HepG2 (cell line): ENCODE results near the gene EPHB4. TPM values are rescaled to one million over a fixed set of nuclear protein-coding genes. Genes with fewer than 3 reads are reported as not detected.

ENCODE experiments used
- BHLHE40 ChIP-seq: IDR thresholded peaks from 2 replicates; pipeline ENCODE4 v1.6.1; 2011; ENCODE audit warnings: low read length, improper control_type of control experiment
- CAMTA2 ChIP-seq: sonication (generic); formaldehyde crosslinking; IDR thresholded peaks from 2 replicates; pipeline ENCODE4 v1.4.0; 2020; ENCODE audit warnings: mild to moderate bottlenecking, missing genetic modification reagents, borderline replicate concordance
- CSRNP1 ChIP-seq: sonication (generic); formaldehyde crosslinking; IDR thresholded peaks from 2 replicates; pipeline ENCODE4 v1.8.1; 2023; ENCODE audit warnings: mild to moderate bottlenecking, missing genetic modification reagents
- HMGXB3 ChIP-seq: sonication (generic); formaldehyde crosslinking; IDR thresholded peaks from 2 replicates; pipeline ENCODE4 v1.4.0; 2020; ENCODE audit warnings: missing genetic modification reagents, borderline replicate concordance
- KDM3A ChIP-seq: IDR thresholded peaks from 2 replicates; pipeline ENCODE4 v1.6.1; 2018; ENCODE audit warnings: low read depth, missing compliant biosample characterization
- NONO ChIP-seq, 2 experiments: fragments of 450-650 bp in 1 of 2; sonication (generic) in 1 of 2; formaldehyde crosslinking in 1 of 2; IDR thresholded peaks in 1 of 2; conservative IDR thresholded peaks in 1 of 2; 2 replicates each; pipeline versions ENCODE4 v1.6.1 to v1.8.0; 2017 to 2022; ENCODE audit warnings: mild to moderate bottlenecking in 1 of 2, missing genetic modification reagents in 1 of 2, moderate library complexity in 1 of 2
- TCF7 ChIP-seq: sonication (generic); IDR thresholded peaks from 2 replicates; pipeline ENCODE4 v1.6.1; 2016; ENCODE audit warnings: antibody characterized with exemption, low read depth
- UBTF ChIP-seq: sonication (generic); formaldehyde crosslinking; IDR thresholded peaks from 2 replicates; pipeline ENCODE4 v1.4.0; 2020; ENCODE audit warnings: mild to moderate bottlenecking, missing genetic modification reagents
- XRCC5 ChIP-seq: fragments of 200-400 bp; formaldehyde crosslinking; optimal IDR thresholded peaks from 2 replicates; pipeline ENCODE3; 2017; ENCODE audit warnings: mild to moderate bottlenecking, low read length
- ZBED4 ChIP-seq: sonication (generic); formaldehyde crosslinking; IDR thresholded peaks from 2 replicates; pipeline ENCODE4 v1.4.0; 2020; ENCODE audit warnings: missing genetic modification reagents, borderline replicate concordance
- ZBTB7A ChIP-seq: sonication (generic); formaldehyde crosslinking; IDR thresholded peaks from 2 replicates; pipeline ENCODE4 v1.8.0; 2022; ENCODE audit warnings: mild to moderate bottlenecking, missing genetic modification reagents
- ZNF569 ChIP-seq: sonication (generic); formaldehyde crosslinking; IDR thresholded peaks from 2 replicates; pipeline ENCODE4 v1.5.0; 2020; ENCODE audit warnings: mild to moderate bottlenecking, missing genetic modification reagents, moderate library complexity, borderline replicate concordance
- ZNF572 ChIP-seq: sonication (generic); formaldehyde crosslinking; IDR thresholded peaks from 2 replicates; pipeline ENCODE4 v1.5.1; 2020; ENCODE audit warnings: mild to moderate bottlenecking, missing genetic modification reagents
- ZNF792 ChIP-seq: IDR thresholded peaks from 2 replicates; pipeline ENCODE4 v1.6.1; 2016
- ZSCAN21 ChIP-seq: sonication (generic); formaldehyde crosslinking; IDR thresholded peaks from 2 replicates; pipeline ENCODE4 v1.8.0; 2022; ENCODE audit warnings: mild to moderate bottlenecking, missing genetic modification reagents, moderate library complexity, borderline replicate concordance
- polyA plus RNA-seq, 8 experiments: library from polyadenylated mRNA; depleted of rRNA in 3 of 8; stranded (reverse) in 7 of 8; unstranded in 1 of 8; fragments of >200 nt; fragmentation: Illumina TruSeq in 4 of 8; extraction: Trizol in 4 of 8; gene quantifications; 2 replicates each; pipeline versions ENCODE4 v1.2.1 to v1.2.3, GENCODE V29; 2011 to 2016; ENCODE audit warnings: low read depth in 4 of 8, missing spikeins in 1 of 8, mixed read lengths in 1 of 8; ENCODE audit not compliant: insufficient read depth in 1 of 8
- total RNA-seq, 5 experiments: library from RNA; depleted of rRNA; stranded (reverse); fragments of >200 nt; fragmentation: Illumina TruSeq; extraction: Trizol; gene quantifications; 2 replicates each; pipeline ENCODE4 v1.2.3, GENCODE V29; 2016; ENCODE audit warnings: low read depth in 1 of 5

The EPHB4 gene
- total and polyA plus RNA-seq, 2 of the 13 experiments (the other 11 are each of a cell fraction or from before 2014, with no cell fraction given) = 61.4 to 69.6 TPM

- TF ChIP-seq HMGXB3 (no peak), BHLHE40 (peak; percentile 25), TCF7 (no peak), ZNF569 (CRISPR knock-in tag) (0 out of 2 replicates have a peak, but pooled peaks have one; percentile 60), CAMTA2 (CRISPR knock-in tag) (0 out of 2 replicates have a peak, but pooled peaks have one; percentile 16), CSRNP1 (CRISPR knock-in tag) (no peak), ZSCAN21 (CRISPR knock-in tag) (peak; percentile 6; the same call in 1 of the 2 replicates), UBTF (CRISPR knock-in tag) (peak; percentile 46), NONO (IDR thresholded peaks at IDR 0.05) (no peak), NONO (CRISPR knock-in tag; conservative IDR thresholded peaks at IDR 0.05) (peak; percentile 68), ZBTB7A (CRISPR knock-in tag) (no peak), ZNF572 (CRISPR knock-in tag) (peak; percentile 87; the same call in 1 of the 2 replicates), KDM3A (CRISPR knock-in tag) (peak; percentile 62; the same call in 1 of the 2 replicates), ZBED4 (CRISPR knock-in tag) (no peak), XRCC5 (peak; percentile 13), ZNF792 (CRISPR knock-in tag) (peak; percentile 3; the same call in 1 of the 2 replicates)
Measured at GRCh38 chr7:100852048-100852872, 24.9 kb upstream of the EPHB4 start, which contains the start of gene SLC12A9 (continued).
